MCF 10A (cell line): Measurements from ENCODE around the gene PAK3. TPM values are rescaled to one million over a fixed set of nuclear protein-coding genes. Genes with fewer than 3 reads are reported as not detected.

Experiments used
- BruUV-seq: library from RNA; stranded (reverse); fragments of 400-500 nt; replicated peaks from 2 replicates; lab custom pipeline; 2021; lab: Mats Ljungman, UMichigan
- CTCF ChIA-PET: fragments of 300-600 bp; sonication (Branson Sonifier 250); formaldehyde crosslinking; extraction: SDS; loops from one replicate; lab custom pipeline; 2021; ENCODE audit warnings: antibody characterized with exemption, inconsistent platforms; lab: Yijun Ruan, JAX
- POLR2A ChIA-PET: fragments of 300-600, 350-650 bp; sonication (Branson Sonifier 250); formaldehyde crosslinking; extraction: SDS; loops from one replicate; lab custom pipeline; 2020; ENCODE audit warnings: antibody characterized with exemption, inconsistent platforms; lab: Yijun Ruan, JAX
- DNase-seq: peaks from one replicate; pipeline ENCODE4 v3.0.0-alpha.2; 2018; ENCODE audit not compliant: unreplicated experiment
- H3K27ac Mint-ChIP-seq: one replicate; pipeline ENCODE4 v1.8.0; 2022; ENCODE audit warnings: mild to moderate bottlenecking, low read depth, mixed read lengths; ENCODE audit not compliant: unreplicated experiment
- H3K27me3 Mint-ChIP-seq: one replicate; pipeline ENCODE4 v1.8.0; 2022; ENCODE audit warnings: mixed read lengths; ENCODE audit not compliant: insufficient read depth, unreplicated experiment
- H3K36me3 Mint-ChIP-seq: one replicate; pipeline ENCODE4 v1.8.0; 2022; ENCODE audit warnings: mild to moderate bottlenecking, moderate library complexity, mixed read lengths; ENCODE audit not compliant: insufficient read depth, unreplicated experiment
- H3K4me1 Mint-ChIP-seq: one replicate; pipeline ENCODE4 v1.8.0; 2022; ENCODE audit warnings: mixed read lengths; ENCODE audit not compliant: insufficient read depth, unreplicated experiment
- H3K4me3 Mint-ChIP-seq: one replicate; pipeline ENCODE4 v1.8.0; 2022; ENCODE audit warnings: mild to moderate bottlenecking, moderate library complexity, mixed read lengths; ENCODE audit not compliant: unreplicated experiment
- H3K9me3 Mint-ChIP-seq: one replicate; pipeline ENCODE4 v1.8.0; 2022; ENCODE audit warnings: mixed read lengths; ENCODE audit not compliant: unreplicated experiment
- CTCF ChIP-seq: fragments of 200-600 bp; IDR thresholded peaks from one replicate; pipeline ENCODE4 v1.8.0; 2022; ENCODE audit warnings: antibody characterized with exemption, mild to moderate bottlenecking; ENCODE audit not compliant: unreplicated experiment
- intact Hi-C: fragments of 100-400 bp; cut with micrococcal nuclease; formaldehyde crosslinking; loops from 2 replicates; pipeline ENCODE4 v1.14.1; 2022
- total RNA-seq: library from RNA; stranded (reverse); gene quantifications from 2 replicates; pipeline ENCODE4 v1.2.3, GENCODE V29; 2022

PAK3 gene
- total RNA-seq, 1 experiment from 2014 or later, result 8.5 TPM

- intact Hi-C loops, result loop anchor here (1.0 kb wide), 1 partner anchor 80 kb away; no protein-coding TSS in a partner anchor
These were observed 68.7 kb downstream of the PAK3 start for GRCh38 chrX:111164728-111165127.

GRCh38 chrX:111165902-111166301 is 69.9 kb downstream of the PAK3 start:
- no peak overlapping the region for H3K4me3 Mint-ChIP-seq
- TF ChIP-seq CTCF, result no peak
- no peaks in the 10 kb centered on the region for H3K9me3 Mint-ChIP-seq
- peaks cover 69% of the 10 kb centered on the region for H3K27me3 Mint-ChIP-seq
- intact Hi-C loops, result no loop called here
- ChIA-PET CTCF (interaction anchor here (0.6 to 1.9 kb wide), 4 partner anchors 65 to 279 kb away, joined by 3 to 7 read pairs (median 5); no protein-coding TSS in a partner anchor), POLR2A (no interaction called here)
- no peak overlapping the region for H3K27ac Mint-ChIP-seq
- no peaks in the 10 kb centered on the region for H3K4me1 Mint-ChIP-seq
- peaks cover 44% of the 10 kb centered on the region for H3K36me3 Mint-ChIP-seq
- no TSS peak for BruUV-seq
- DNase-seq, result no peak

More at GRCh38 chrX:111164728-111165127, 68.7 kb downstream of the PAK3 start:
- Mint-ChIP-seq H3K9me3 (no peaks in the 10 kb centered on the region), H3K4me1 (no peaks in the 10 kb centered on the region), H3K27me3 (peaks cover 57% of the 10 kb centered on the region), H3K27ac (no peak overlapping the region), H3K4me3 (no peak overlapping the region), H3K36me3 (peaks cover 41% of the 10 kb centered on the region)
- no TSS peak for BruUV-seq
- peak; percentile 39 for TF ChIP-seq CTCF
- ChIA-PET CTCF (interaction anchor here (0.7 to 1.7 kb wide), 2 partner anchors 80 to 318 kb away, joined by 3 to 7 read pairs; no protein-coding TSS in a partner anchor), POLR2A (no interaction called here)
- DNase-seq, result peak; percentile 22

GRCh38 chrX:111167334-111167733 is 71.3 kb downstream of the PAK3 start:
- ChIA-PET POLR2A (no interaction called here), CTCF (interaction anchor here (0.7 to 1.9 kb wide), 3 partner anchors 47 to 300 kb away, joined by 3 to 7 read pairs (median 3); no protein-coding TSS in a partner anchor)
- intact Hi-C loops, result no loop called here
- Mint-ChIP-seq H3K4me3 (no peak overlapping the region), H3K27ac (no peak overlapping the region), H3K9me3 (no peaks in the 10 kb centered on the region), H3K36me3 (peaks cover 44% of the 10 kb centered on the region), H3K27me3 (peaks cover 81% of the 10 kb centered on the region), H3K4me1 (no peaks in the 10 kb centered on the region)
- BruUV-seq, result no TSS peak
- DNase-seq, result no peak
- no peak for TF ChIP-seq CTCF

- Mint-ChIP-seq H3K4me3 (no peak overlapping the region), H3K27ac (no peak overlapping the region), H3K36me3 (peaks cover 36% of the 10 kb centered on the region), H3K9me3 (no peaks in the 10 kb centered on the region), H3K4me1 (no peaks in the 10 kb centered on the region), H3K27me3 (peaks cover 81% of the 10 kb centered on the region)
- CTCF ChIA-PET, result interaction anchor here (0.7 to 1.3 kb wide), 3 partner anchors 36 to 321 kb away, joined by 3 to 4 read pairs (median 3); no protein-coding TSS in a partner anchor
- POLR2A ChIA-PET, result no interaction called here
- intact Hi-C loops, result loop anchor here (1.0 to 2.0 kb wide), 2 partner anchors 277 to 484 kb away; no protein-coding TSS in a partner anchor
- no TSS peak for BruUV-seq
- TF ChIP-seq CTCF, result peak; percentile 12
- DNase-seq, result peak; percentile 24
These were observed 72.3 kb downstream of the PAK3 start for GRCh38 chrX:111168314-111168713.
